WTC11 (cell line): ENCODE data around the gene DEFB128. TPM values are rescaled to one million over a fixed set of nuclear protein-coding genes. Genes with fewer than 3 reads are reported as not detected.

Experiments used
- ATAC-seq: fragments of 200-7000 bp; cut with Tn5 transposase; 2 replicates; pipeline ENCODE4 v1.10.0; 2021; ENCODE audit warnings: mild to moderate bottlenecking, moderate library complexity
- CTCF ChIA-PET: fragments of 300-600 bp; sonication (Branson Sonifier 250); formaldehyde crosslinking; loops from one replicate; lab custom pipeline; 2021; ENCODE audit warnings: antibody characterized with exemption; lab: Charles Lee
- POLR2A ChIA-PET: fragments of 350-600 bp; sonication (Branson Sonifier 250); formaldehyde crosslinking; loops from one replicate; lab custom pipeline; 2021; ENCODE audit warnings: antibody characterized with exemption; lab: Charles Lee
- DNase-seq: peaks from one replicate; pipeline ENCODE4 v3.0.0; 2021; ENCODE audit warnings: low spot score
- H3K27ac Mint-ChIP-seq: 2 replicates; pipeline ENCODE4 v1.8.0; 2021; ENCODE audit warnings: mixed read lengths
- H3K27me3 Mint-ChIP-seq: 2 replicates; pipeline ENCODE4 v1.8.0; 2021; ENCODE audit warnings: low read depth, mild to moderate bottlenecking, moderate library complexity, mixed read lengths
- H3K36me3 Mint-ChIP-seq: 2 replicates; pipeline ENCODE4 v1.8.0; 2021; ENCODE audit warnings: mixed read lengths
- H3K4me1 Mint-ChIP-seq: 2 replicates; pipeline ENCODE4 v1.8.0; 2022; ENCODE audit warnings: mixed read lengths
- H3K4me3 Mint-ChIP-seq: 2 replicates; pipeline ENCODE4 v1.8.0; 2021; ENCODE audit warnings: mild to moderate bottlenecking, moderate library complexity, mixed read lengths
- H3K9me3 Mint-ChIP-seq: 2 replicates; pipeline ENCODE4 v1.8.0; 2021; ENCODE audit warnings: mixed read lengths
- CREM ChIP-seq: sonication (generic); formaldehyde crosslinking; IDR thresholded peaks from 2 replicates; pipeline ENCODE4 v1.8.1; 2022; ENCODE audit warnings: mild to moderate bottlenecking, missing genetic modification reagents, moderate library complexity
- ESRRA ChIP-seq: sonication (generic); formaldehyde crosslinking; IDR thresholded peaks from 2 replicates; pipeline ENCODE4 v1.8.1; 2022; ENCODE audit warnings: mild to moderate bottlenecking, missing genetic modification reagents, borderline replicate concordance
- FOXP4 ChIP-seq: sonication (generic); formaldehyde crosslinking; IDR thresholded peaks from 2 replicates; pipeline ENCODE4 v1.8.0; 2022; ENCODE audit warnings: mild to moderate bottlenecking, missing genetic modification reagents
- JUN ChIP-seq: sonication (generic); formaldehyde crosslinking; IDR thresholded peaks from 2 replicates; pipeline ENCODE4 v1.8.0; 2023; ENCODE audit warnings: mild to moderate bottlenecking, missing genetic modification reagents
- NFATC4 ChIP-seq: fragments of 250-450 bp; sonication (Bioruptor Pico); IDR thresholded peaks from 2 replicates; pipeline ENCODE4 v1.9.0; 2021; ENCODE audit warnings: mild to moderate bottlenecking
- NR1H2 ChIP-seq: sonication (generic); formaldehyde crosslinking; IDR thresholded peaks from 2 replicates; pipeline ENCODE4 v1.9.0; 2021; ENCODE audit warnings: mild to moderate bottlenecking, moderate library complexity, missing genetic modification reagents
- NR3C1 ChIP-seq: sonication (generic); formaldehyde crosslinking; conservative IDR thresholded peaks from 2 replicates; pipeline ENCODE4 v1.8.1; 2023; ENCODE audit warnings: low read depth, mild to moderate bottlenecking, missing genetic modification reagents
- PRRX2 ChIP-seq: fragments of 250-450 bp; sonication (Bioruptor Pico); IDR thresholded peaks from 2 replicates; pipeline ENCODE4 v1.8.0; 2021; ENCODE audit warnings: mild to moderate bottlenecking
- ZBTB21 ChIP-seq: sonication (generic); formaldehyde crosslinking; IDR thresholded peaks from 2 replicates; pipeline ENCODE4 v1.8.1; 2023; ENCODE audit warnings: mild to moderate bottlenecking, missing genetic modification reagents, borderline replicate concordance
- ZNF138 ChIP-seq: sonication (generic); formaldehyde crosslinking; conservative IDR thresholded peaks from 2 replicates; pipeline ENCODE4 v1.8.1; 2022; ENCODE audit warnings: mild to moderate bottlenecking, moderate library complexity, missing genetic modification reagents
- ZNF416 ChIP-seq: fragments of 250-450 bp; sonication (Bioruptor Pico); IDR thresholded peaks from 2 replicates; pipeline ENCODE4 v1.9.0; 2021; ENCODE audit warnings: mild to moderate bottlenecking, inconsistent platforms
- total RNA-seq: library from RNA; stranded (reverse); gene quantifications from 3 replicates; pipeline ENCODE4 v1.2.3, GENCODE V29; 2021
- TF ChIP-seq, protein P1 (sequence below): sonication (generic); formaldehyde crosslinking; conservative IDR thresholded peaks from 2 replicates; pipeline ENCODE4 v1.8.1; 2023; ENCODE audit warnings: mild to moderate bottlenecking, low read depth, missing genetic modification reagents, moderate library complexity
- TF ChIP-seq, protein P2 (sequence below): fragments of 250-450 bp; sonication (Bioruptor Pico); IDR thresholded peaks from 2 replicates; pipeline ENCODE4 v1.9.0; 2021; ENCODE audit warnings: mild to moderate bottlenecking

DEFB128 gene
- total RNA-seq, 1 experiment from 2014 or later = not detected

DNA sequence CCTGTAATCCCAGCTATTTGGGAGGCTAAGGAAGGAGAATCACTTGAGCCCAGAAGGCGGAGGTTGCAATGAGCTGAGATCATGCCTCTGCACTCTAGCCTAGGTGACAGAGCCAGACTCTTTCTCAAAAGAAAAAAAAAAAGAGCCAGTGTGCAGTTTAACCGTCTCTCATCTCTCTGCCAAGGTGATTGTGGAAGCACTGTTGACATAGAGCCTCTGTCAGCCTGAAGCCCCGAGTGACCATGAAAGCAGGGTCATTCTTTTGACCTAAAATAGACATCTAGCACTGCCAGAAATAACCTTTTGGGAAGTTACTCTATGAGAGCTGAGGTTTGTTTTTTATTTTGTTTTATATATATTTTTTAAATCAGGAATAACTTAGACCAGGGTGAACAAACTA, 24.9 kb downstream of the DEFB128 start:
- CTCF ChIA-PET = no interaction called here
- Mint-ChIP-seq H3K27me3 (peaks cover 38% of the 10 kb centered on the region), H3K4me3 (no peak overlapping the region), H3K36me3 (no peaks in the 10 kb centered on the region), H3K4me1 (no peaks in the 10 kb centered on the region), H3K9me3 (no peaks in the 10 kb centered on the region), H3K27ac (no peak overlapping the region)
- no peak for ATAC-seq
- no peak for DNase-seq
- TF ChIP-seq CREM = no peak
- TF ChIP-seq ESRRA (CRISPR knock-in tag) = no peak
- no peak for TF ChIP-seq FOXP4 (CRISPR knock-in tag)
- POLR2A ChIA-PET = no interaction called here

DNA sequence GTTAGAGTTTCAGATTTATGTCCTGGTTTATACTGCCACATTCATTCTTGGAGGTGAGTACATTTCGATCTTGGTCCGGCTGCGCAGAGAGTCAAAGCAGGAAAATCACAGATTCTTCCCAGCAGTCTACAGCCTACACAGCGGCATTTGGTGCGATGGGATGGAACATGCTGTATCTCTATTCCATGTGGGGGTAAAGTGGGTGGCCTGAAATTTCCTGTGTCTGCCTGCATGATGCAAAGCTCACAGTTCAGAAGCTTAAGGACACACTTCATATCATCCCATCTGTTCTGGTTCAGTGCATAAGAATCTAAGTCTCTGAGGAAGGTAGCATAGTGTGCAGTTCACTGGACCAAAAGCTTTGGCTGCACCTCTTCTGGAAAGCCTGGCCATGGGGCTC, 32.4 kb downstream of the DEFB128 start, which contains the start of gene DEFB127:
Gene DEFB127, plus strand, starts transcription at position 301 of the 400 bp plus-strand sequence. Its CDS starts 91 bp downstream, at position 392.
- ChIA-PET CTCF (no interaction called here), POLR2A (no interaction called here)
- no peak for DNase-seq
- H3K4me1 Mint-ChIP-seq = no peaks in the 10 kb centered on the region
- no peak for TF ChIP-seq PRRX2
- TF ChIP-seq FOXP4 (CRISPR knock-in tag) = no peak
- TF ChIP-seq, protein P1, sequence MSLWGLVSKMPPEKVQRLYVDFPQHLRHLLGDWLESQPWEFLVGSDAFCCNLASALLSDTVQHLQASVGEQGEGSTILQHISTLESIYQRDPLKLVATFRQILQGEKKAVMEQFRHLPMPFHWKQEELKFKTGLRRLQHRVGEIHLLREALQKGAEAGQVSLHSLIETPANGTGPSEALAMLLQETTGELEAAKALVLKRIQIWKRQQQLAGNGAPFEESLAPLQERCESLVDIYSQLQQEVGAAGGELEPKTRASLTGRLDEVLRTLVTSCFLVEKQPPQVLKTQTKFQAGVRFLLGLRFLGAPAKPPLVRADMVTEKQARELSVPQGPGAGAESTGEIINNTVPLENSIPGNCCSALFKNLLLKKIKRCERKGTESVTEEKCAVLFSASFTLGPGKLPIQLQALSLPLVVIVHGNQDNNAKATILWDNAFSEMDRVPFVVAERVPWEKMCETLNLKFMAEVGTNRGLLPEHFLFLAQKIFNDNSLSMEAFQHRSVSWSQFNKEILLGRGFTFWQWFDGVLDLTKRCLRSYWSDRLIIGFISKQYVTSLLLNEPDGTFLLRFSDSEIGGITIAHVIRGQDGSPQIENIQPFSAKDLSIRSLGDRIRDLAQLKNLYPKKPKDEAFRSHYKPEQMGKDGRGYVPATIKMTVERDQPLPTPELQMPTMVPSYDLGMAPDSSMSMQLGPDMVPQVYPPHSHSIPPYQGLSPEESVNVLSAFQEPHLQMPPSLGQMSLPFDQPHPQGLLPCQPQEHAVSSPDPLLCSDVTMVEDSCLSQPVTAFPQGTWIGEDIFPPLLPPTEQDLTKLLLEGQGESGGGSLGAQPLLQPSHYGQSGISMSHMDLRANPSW (CRISPR knock-in tag) = no peak
- TF ChIP-seq NR1H2 = no peak
- TF ChIP-seq ZBTB21 = no peak
- TF ChIP-seq ZNF416 (CRISPR knock-in tag) = no peak
- no peak for TF ChIP-seq NR3C1 (CRISPR knock-in tag)
- TF ChIP-seq ZNF138 (CRISPR knock-in tag) = no peak
- TF ChIP-seq, protein P2, sequence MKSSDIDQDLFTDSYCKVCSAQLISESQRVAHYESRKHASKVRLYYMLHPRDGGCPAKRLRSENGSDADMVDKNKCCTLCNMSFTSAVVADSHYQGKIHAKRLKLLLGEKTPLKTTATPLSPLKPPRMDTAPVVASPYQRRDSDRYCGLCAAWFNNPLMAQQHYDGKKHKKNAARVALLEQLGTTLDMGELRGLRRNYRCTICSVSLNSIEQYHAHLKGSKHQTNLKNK (CRISPR knock-in tag) = no peak
- peaks cover 60% of the 10 kb centered on the region for H3K27me3 Mint-ChIP-seq
- no peaks in the 10 kb centered on the region for H3K36me3 Mint-ChIP-seq
- no peak within 1 kb of the TSS for H3K27ac Mint-ChIP-seq
- no peak for ATAC-seq
- H3K4me3 Mint-ChIP-seq = no peak within 1 kb of the TSS
- H3K9me3 Mint-ChIP-seq = no peaks in the 10 kb centered on the region

DNA sequence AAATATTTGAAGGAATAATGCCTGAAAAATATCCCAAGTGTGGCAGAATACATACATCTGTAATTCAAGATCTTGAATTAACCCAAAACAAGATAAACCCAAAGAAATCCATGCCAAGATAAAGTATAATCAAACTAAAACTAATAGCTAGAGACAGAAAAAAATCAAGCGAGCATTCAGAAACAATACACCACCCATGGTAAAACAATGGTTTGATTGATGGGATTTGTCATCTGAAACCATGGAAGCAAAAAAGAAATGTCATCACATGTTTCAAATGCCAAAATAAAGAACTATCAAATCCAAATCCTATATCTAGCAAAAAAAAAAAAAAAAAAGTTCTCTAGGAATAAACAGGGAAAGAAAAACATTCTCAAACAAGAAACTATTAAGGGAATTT, 37.4 kb downstream of the DEFB128 start:
- Mint-ChIP-seq H3K27ac (no peak overlapping the region), H3K9me3 (no peaks in the 10 kb centered on the region), H3K36me3 (no peaks in the 10 kb centered on the region), H3K4me3 (no peak overlapping the region), H3K4me1 (no peaks in the 10 kb centered on the region), H3K27me3 (peaks cover 58% of the 10 kb centered on the region)
- POLR2A ChIA-PET = no interaction called here
- ATAC-seq (no peak), DNase-seq (no peak)
- no peak for TF ChIP-seq JUN (CRISPR knock-in tag)
- no peak for TF ChIP-seq NFATC4 (CRISPR knock-in tag)
- CTCF ChIA-PET = interaction anchor here (1.4 kb wide), 1 partner anchor 14 kb away, joined by 3 read pairs; no protein-coding TSS in a partner anchor
